B cell (primary cell): ENCODE results near the gene MALSU1. TPM values are rescaled to one million over a fixed set of nuclear protein-coding genes. Genes with fewer than 3 reads are reported as not detected.

Source experiments
- ATAC-seq: fragments of 200-7000 bp; cut with Tn5 transposase; one replicate; pipeline ENCODE4 v1.10.0; 2021; ENCODE audit warnings: low read depth, mild to moderate bottlenecking, moderate number of reproducible peaks, moderate library complexity
- CTCF ChIA-PET: fragments of 350-600 bp; sonication (Branson Sonifier 250); formaldehyde crosslinking; loops from one replicate; lab custom pipeline; 2021; ENCODE audit warnings: antibody characterized with exemption, inconsistent platforms; lab: Charles Lee
- POLR2A ChIA-PET: fragments of 350-600 bp; sonication (Branson Sonifier 250); formaldehyde crosslinking; loops from one replicate; lab custom pipeline; 2021; ENCODE audit warnings: antibody characterized with exemption; lab: Charles Lee
- DNase-seq: peaks from one replicate; pipeline ENCODE4 v3.0.0; 2013
- H2AFZ ChIP-seq: 2 replicates; pipeline ENCODE4 v1.6.1; 2012; ENCODE audit warnings: mild to moderate bottlenecking, low read depth, low read length; ENCODE audit not compliant: insufficient read depth, poor library complexity, severe bottlenecking
- H3K27ac ChIP-seq, 2 donors: 1 replicate in 1 of 2; 2 replicates in 1 of 2; pipeline ENCODE4 v1.5.1; 2012 to 2013; ENCODE audit warnings: low read length in 2 of 2, mild to moderate bottlenecking in 2 of 2, moderate library complexity in 1 of 2
- H3K27me3 ChIP-seq, 4 experiments: fragments of 200-600 bp in 1 of 4; sonication (generic) in 1 of 4; replicated peaks in 1 of 4; 1 replicate in 2 of 4; 2 replicates in 2 of 4; pipeline versions ENCODE4 v1.6.1 to v1.7.0; 2013 to 2016; ENCODE audit warnings: low read length in 3 of 4, mild to moderate bottlenecking in 2 of 4, mixed read lengths in 1 of 4, moderate library complexity in 1 of 4; ENCODE audit not compliant: insufficient read depth in 4 of 4, control insufficient read depth in 3 of 4; ENCODE audit errors: control extremely low read depth in 1 of 4
- H3K36me3 ChIP-seq, 2 experiments: replicated peaks in 1 of 2; 1 replicate in 1 of 2; 2 replicates in 1 of 2; pipeline versions ENCODE4 v1.6.1 to v1.7.1; 2013; ENCODE audit warnings: low read length in 1 of 2; ENCODE audit not compliant: insufficient read depth in 2 of 2, control insufficient read depth in 1 of 2; ENCODE audit errors: control extremely low read depth in 1 of 2, extremely low read depth in 1 of 2
- H3K4me1 ChIP-seq, 2 donors: fragments of 200-600 bp in 1 of 2; sonication (generic) in 1 of 2; 1 replicate in 1 of 2; 2 replicates in 1 of 2; pipeline versions ENCODE4 v1.5.1 to v1.6.1; 2013 to 2017; ENCODE audit warnings: low read length in 2 of 2; ENCODE audit not compliant: control insufficient read depth in 2 of 2, insufficient read depth in 2 of 2
- H3K4me2 ChIP-seq: replicated peaks from 2 replicates; pipeline ENCODE3; 2012; ENCODE audit warnings: mild to moderate bottlenecking, low read depth, low read length; ENCODE audit not compliant: poor library complexity, severe bottlenecking
- H3K4me3 ChIP-seq, 5 experiments: fragments of 200-600 bp in 1 of 5; sonication (generic) in 1 of 5; 1 replicate in 3 of 5; 2 replicates in 2 of 5; pipeline versions ENCODE4 v1.5.1 to v1.7.0; 2011 to 2016; ENCODE audit warnings: low read length in 4 of 5, mild to moderate bottlenecking in 4 of 5, low read depth in 2 of 5, control low read depth in 1 of 5, moderate library complexity in 1 of 5; ENCODE audit not compliant: insufficient read depth in 1 of 5; ENCODE audit errors: control extremely low read depth in 1 of 5, extremely low read depth in 1 of 5
- H3K79me2 ChIP-seq: fragments of 200-600 bp; sonication (generic); one replicate; pipeline ENCODE4 v1.6.0; 2016; ENCODE audit warnings: low read length; ENCODE audit not compliant: control insufficient read depth, insufficient read depth
- H3K9ac ChIP-seq: fragments of 200-600 bp; sonication (generic); 2 replicates; pipeline ENCODE4 v1.6.1; 2017; ENCODE audit warnings: mild to moderate bottlenecking, low read length, moderate library complexity
- H3K9me3 ChIP-seq, 3 donors: one replicate each; pipeline versions ENCODE4 v1.6.1 to v1.7.1; 2013; ENCODE audit warnings: low read length in 2 of 3; ENCODE audit not compliant: control insufficient read depth in 2 of 3, insufficient read depth in 1 of 3; ENCODE audit errors: control extremely low read depth in 1 of 3
- H4K20me1 ChIP-seq: 2 replicates; pipeline ENCODE4 v1.6.0; 2012; ENCODE audit warnings: mild to moderate bottlenecking, low read length; ENCODE audit not compliant: insufficient read depth, control insufficient read depth, poor library complexity, severe bottlenecking
- H3K27ac Mint-ChIP-seq: one replicate; pipeline ENCODE4 v1.8.0; 2021; ENCODE audit warnings: mixed read lengths
- H3K27me3 Mint-ChIP-seq: one replicate; pipeline ENCODE4 v1.8.0; 2021; ENCODE audit warnings: mixed read lengths
- H3K4me1 Mint-ChIP-seq: one replicate; pipeline ENCODE4 v1.8.0; 2021; ENCODE audit warnings: mixed read lengths
- H3K4me3 Mint-ChIP-seq: one replicate; pipeline ENCODE4 v1.8.0; 2021; ENCODE audit warnings: mixed read lengths
- H3K9me3 Mint-ChIP-seq: one replicate; pipeline ENCODE4 v1.8.0; 2022; ENCODE audit warnings: mixed read lengths; ENCODE audit not compliant: insufficient read depth
- CTCF ChIP-seq: fragments of 200-600 bp; IDR thresholded peaks from one replicate; pipeline ENCODE4 v1.8.0; 2022; ENCODE audit warnings: antibody characterized with exemption, mild to moderate bottlenecking
- EZH2 ChIP-seq: IDR thresholded peaks from 2 replicates; pipeline ENCODE4 v1.6.1; 2012; ENCODE audit warnings: borderline replicate concordance, low read depth, mild to moderate bottlenecking, moderate library complexity, low read length; ENCODE audit not compliant: insufficient read depth, poor library complexity, severe bottlenecking
- WGBS: methylation state at CpG from one replicate; pipeline ENCODE4 v1.1.5; 2013; ENCODE audit warnings: missing lambda C conversion rate; ENCODE audit not compliant: insufficient coverage; 5-methylcytosine and 5-hydroxymethylcytosine counted together
- intact Hi-C: fragments of 100-400 bp; cut with micrococcal nuclease; formaldehyde crosslinking; loops from one replicate; pipeline ENCODE4 v1.10.0; 2022
- polyA plus RNA-seq: library from polyadenylated mRNA; depleted of rRNA; stranded (reverse); fragments of >200 nt; gene quantifications from 2 replicates; pipeline ENCODE4 v1.2.3, GENCODE V29; 2012
- total RNA-seq, 2 donors: library from RNA; stranded (reverse); fragments of 120-200 nt in 1 of 2; gene quantifications; 1 replicate in 1 of 2; 2 replicates in 1 of 2; pipeline versions ENCODE4 v1.2.3 to v1.2.4, GENCODE V29; 2013 to 2022

MALSU1 gene
- total and polyA plus RNA-seq, 2 donors (not counting 1 experiment from before 2014, with no cell fraction given) = 20.8 to 38.0 TPM

- ChIA-PET POLR2A (interaction anchor here (0.7 kb wide), 1 partner anchor 1337 kb away, joined by 5 read pairs; no protein-coding TSS in a partner anchor), CTCF (no interaction called here)
- Histone ChIP-seq H3K27ac (no peak overlapping the region), H3K4me3 (no peak overlapping the region), H2AFZ (no peak overlapping the region), H3K4me2 (no peak overlapping the region), H3K9ac (no peak overlapping the region), H3K4me1 (peaks cover 12% of the 10 kb centered on the region in 2 donors), H3K79me2 (no peaks in the 10 kb centered on the region), H3K9me3 (peaks cover 0 to 9% (median 6%) of the 10 kb centered on the region in 3 donors), H3K27me3 (peaks cover 0 to 48% (median 22%) of the 10 kb centered on the region in 4 experiments), H4K20me1 (no peaks in the 10 kb centered on the region), H3K36me3 (no peaks in the 10 kb centered on the region)
- Mint-ChIP-seq H3K9me3 (peaks cover 2% of the 10 kb centered on the region), H3K4me3 (no peak overlapping the region), H3K27me3 (peaks cover 69% of the 10 kb centered on the region), H3K4me1 (peaks cover 8% of the 10 kb centered on the region), H3K27ac (no peak overlapping the region)
- intact Hi-C loops = no loop called here
- no peak for TF ChIP-seq EZH2
- no peak for TF ChIP-seq CTCF
- no peak for ATAC-seq
- DNase-seq = no peak
Observed at GRCh38 chr7:23249486-23249885, 49.7 kb upstream of the MALSU1 start.

GRCh38 chr7:23254051-23254681 is 45.0 kb upstream of the MALSU1 start:
- Mint-ChIP-seq H3K4me1 (no peaks in the 10 kb centered on the region), H3K27ac (no peak overlapping the region), H3K27me3 (peaks cover 59% of the 10 kb centered on the region), H3K4me3 (no peak overlapping the region), H3K9me3 (peaks cover 2% of the 10 kb centered on the region)
- no peak overlapping the region for H3K4me2 ChIP-seq
- ATAC-seq (no peak), DNase-seq (no peak)
- no peaks in the 10 kb centered on the region for H3K79me2 ChIP-seq
- no peaks in the 10 kb centered on the region for H3K36me3 ChIP-seq
- WGBS = 98% methylated on average over 6 of the region's 7 CpGs
- H4K20me1 ChIP-seq = no peaks in the 10 kb centered on the region
- H3K27me3 ChIP-seq = peaks cover 0 to 16% (median 8%) of the 10 kb centered on the region in 4 experiments
- POLR2A ChIA-PET = no interaction called here
- no peak overlapping the region for H3K9ac ChIP-seq
- intact Hi-C loops = no loop called here
- no peak overlapping the region for H3K4me3 ChIP-seq
- H2AFZ ChIP-seq = no peak overlapping the region
- no peaks in the 10 kb centered on the region for H3K4me1 ChIP-seq
- no peak overlapping the region for H3K27ac ChIP-seq
- H3K9me3 ChIP-seq = peaks cover 0 to 9% (median 0%) of the 10 kb centered on the region in 3 donors
- no peak for TF ChIP-seq CTCF
- TF ChIP-seq EZH2 = no peak
- CTCF ChIA-PET = interaction anchor here (1.2 to 1.4 kb wide), 2 partner anchors 8 to 9 kb away, joined by 3 to 4 read pairs; no protein-coding TSS in a partner anchor
